GM23338 (cell line): ENCODE data around the gene CYP26C1. TPM values are rescaled to one million over a fixed set of nuclear protein-coding genes. Genes with fewer than 3 reads are reported as not detected.

Experiments used
- ATAC-seq: fragments of 200-7000 bp; cut with Tn5 transposase; 3 replicates; pipeline ENCODE4 v1.9.1; 2020
- DNase-seq: peaks from one replicate; pipeline ENCODE4 v3.0.0-alpha.2; 2015; ENCODE audit warnings: low spot score
- H2AFZ ChIP-seq: fragments of 200-600 bp; sonication (generic); 2 replicates; pipeline ENCODE4 v1.8.0; 2016; ENCODE audit warnings: antibody characterized with exemption, mild to moderate bottlenecking, moderate library complexity
- H3F3A ChIP-seq: fragments of 200-600 bp; sonication (generic); replicated peaks from 2 replicates; pipeline ENCODE4 v1.8.0; 2017; ENCODE audit warnings: antibody characterized with exemption, mixed run types, low read depth
- H3K27ac ChIP-seq: fragments of 200-600 bp; sonication (generic); 2 replicates; pipeline ENCODE4 v1.6.1; 2016; ENCODE audit warnings: low read depth
- H3K27me3 ChIP-seq: fragments of 200-600 bp; sonication (generic); 2 replicates; pipeline ENCODE4 v1.8.0; 2016; ENCODE audit warnings: mild to moderate bottlenecking, mixed run types, moderate library complexity; ENCODE audit not compliant: insufficient read depth
- H3K36me3 ChIP-seq: fragments of 200-600 bp; sonication (generic); 2 replicates; pipeline ENCODE4 v1.8.0; 2016; ENCODE audit warnings: mild to moderate bottlenecking; ENCODE audit not compliant: insufficient read depth
- H3K4me1 ChIP-seq: fragments of 200-600 bp; sonication (generic); 2 replicates; pipeline ENCODE4 v1.8.0; 2016; ENCODE audit warnings: mild to moderate bottlenecking, moderate library complexity; ENCODE audit not compliant: insufficient read depth
- H3K4me2 ChIP-seq: fragments of 200-600 bp; sonication (generic); 2 replicates; pipeline ENCODE4 v1.7.1; 2017; ENCODE audit warnings: mixed run types
- H3K4me3 ChIP-seq: fragments of 200-600 bp; sonication (generic); 2 replicates; pipeline ENCODE4 v1.6.1; 2016; ENCODE audit warnings: mixed run types
- H3K79me2 ChIP-seq: fragments of 200-600 bp; sonication (generic); replicated peaks from 2 replicates; pipeline ENCODE4 v1.8.0; 2017; ENCODE audit warnings: mild to moderate bottlenecking; ENCODE audit not compliant: insufficient read depth
- H3K9me2 ChIP-seq: fragments of 200-600 bp; sonication (generic); 2 replicates; pipeline ENCODE4 v1.8.0; 2017; ENCODE audit not compliant: insufficient read depth
- H4K20me1 ChIP-seq: fragments of 200-600 bp; sonication (generic); replicated peaks from 2 replicates; pipeline ENCODE4 v1.8.0; 2017; ENCODE audit warnings: mild to moderate bottlenecking; ENCODE audit not compliant: insufficient read depth
- H3K27ac Mint-ChIP-seq: 2 replicates; pipeline ENCODE4 v1.8.0; 2020; ENCODE audit warnings: inconsistent platforms, mild to moderate bottlenecking, moderate library complexity, mixed read lengths
- H3K27me3 Mint-ChIP-seq: 3 replicates; pipeline ENCODE4 v1.8.0; 2022; ENCODE audit warnings: low read depth, mild to moderate bottlenecking, moderate library complexity, mixed read lengths, inconsistent platforms; ENCODE audit not compliant: insufficient read depth, poor library complexity
- H3K36me3 Mint-ChIP-seq: 3 replicates; pipeline ENCODE4 v1.8.0; 2021; ENCODE audit warnings: low read depth, mild to moderate bottlenecking, inconsistent platforms, moderate library complexity, mixed read lengths
- H3K4me1 Mint-ChIP-seq: 3 replicates; pipeline ENCODE4 v1.8.0; 2020; ENCODE audit warnings: mild to moderate bottlenecking, inconsistent platforms, mixed read lengths
- H3K4me3 Mint-ChIP-seq: 3 replicates; pipeline ENCODE4 v1.8.0; 2021; ENCODE audit warnings: moderate library complexity, mild to moderate bottlenecking, inconsistent platforms, mixed read lengths
- H3K9me3 Mint-ChIP-seq: 3 replicates; pipeline ENCODE4 v1.8.0; 2020; ENCODE audit warnings: moderate library complexity, mild to moderate bottlenecking, inconsistent platforms, mixed read lengths
- EZH2phosphoT487 ChIP-seq: fragments of 200-600 bp; sonication (generic); IDR thresholded peaks from one replicate; pipeline ENCODE4 v1.8.1; 2018; ENCODE audit warnings: antibody characterized with exemption; ENCODE audit not compliant: unreplicated experiment
- NANOG ChIP-seq: IDR thresholded peaks from 2 replicates; pipeline ENCODE4 v1.6.1; 2016; ENCODE audit warnings: antibody characterized with exemption, borderline replicate concordance
- polyA plus RNA-seq: library from polyadenylated mRNA; unstranded; fragments of >200 nt; fragmentation: Nextera tagmentation; extraction: Ambion mirVana; gene quantifications from 2 replicates; pipeline ENCODE4 v1.2.1, GENCODE V29; 2016
- total RNA-seq: library from RNA; depleted of rRNA; stranded (reverse); fragments of >200 nt; shearing (Covaris generic); gene quantifications from 2 replicates; pipeline ENCODE4 v1.2.3, GENCODE V29; 2014
- TF ChIP-seq, protein P1 (sequence below): fragments of 250-450 bp; sonication (Bioruptor Pico); IDR thresholded peaks from 2 replicates; pipeline ENCODE4 v1.5.0; 2020; ENCODE audit warnings: mild to moderate bottlenecking, moderate library complexity
- TF ChIP-seq, protein P2 (sequence below): IDR thresholded peaks from 2 replicates; pipeline ENCODE4 v1.6.1; 2016; ENCODE audit warnings: antibody characterized with exemption

CYP26C1 gene
- total and polyA plus RNA-seq, 2 experiments from 2014 or later, result 0.24 TPM; not detected in 1

DNA sequence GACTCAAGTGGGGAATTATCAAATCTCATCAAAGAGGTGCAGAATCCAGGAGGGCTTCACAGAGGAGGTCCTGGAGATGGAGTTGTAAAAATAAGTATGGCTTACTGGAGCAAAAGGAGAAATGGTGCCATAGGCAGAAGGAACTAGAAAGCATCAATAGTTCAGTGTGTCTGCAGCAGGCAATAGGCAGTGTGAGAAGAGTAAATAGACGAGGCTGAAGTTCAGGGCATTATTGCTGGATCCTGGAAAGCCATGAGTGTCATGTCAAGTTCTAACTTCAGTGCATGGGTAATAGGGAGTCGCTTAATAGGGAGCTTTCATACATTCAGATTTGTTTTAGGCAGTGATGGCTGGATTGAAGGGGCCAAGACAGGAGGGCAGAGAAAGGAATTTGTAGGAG, 52.4 kb downstream of the CYP26C1 start:
- no peaks in the 10 kb centered on the region for H4K20me1 ChIP-seq
- ATAC-seq, result no peak
- no peaks in the 10 kb centered on the region for H3K9me2 ChIP-seq
- no peaks in the 10 kb centered on the region for H3K79me2 ChIP-seq
- no peak overlapping the region for H3K4me2 ChIP-seq
- no peak overlapping the region for H3K4me3 Mint-ChIP-seq
- no peak for DNase-seq
- peaks cover 2% of the 10 kb centered on the region; the same call in 1 of the 3 replicates for H3K9me3 Mint-ChIP-seq
- H3K27ac Mint-ChIP-seq, result no peak overlapping the region
- 0 out of 2 replicates have a peak, but pooled peaks cover 2% of the 10 kb centered on the region for H3F3A ChIP-seq
- peaks cover 9% of the 10 kb centered on the region for H3K27me3 Mint-ChIP-seq
- no peaks in the 10 kb centered on the region for H3K4me1 ChIP-seq
- H3K27ac ChIP-seq, result no peak overlapping the region
- TF ChIP-seq, protein P1, sequence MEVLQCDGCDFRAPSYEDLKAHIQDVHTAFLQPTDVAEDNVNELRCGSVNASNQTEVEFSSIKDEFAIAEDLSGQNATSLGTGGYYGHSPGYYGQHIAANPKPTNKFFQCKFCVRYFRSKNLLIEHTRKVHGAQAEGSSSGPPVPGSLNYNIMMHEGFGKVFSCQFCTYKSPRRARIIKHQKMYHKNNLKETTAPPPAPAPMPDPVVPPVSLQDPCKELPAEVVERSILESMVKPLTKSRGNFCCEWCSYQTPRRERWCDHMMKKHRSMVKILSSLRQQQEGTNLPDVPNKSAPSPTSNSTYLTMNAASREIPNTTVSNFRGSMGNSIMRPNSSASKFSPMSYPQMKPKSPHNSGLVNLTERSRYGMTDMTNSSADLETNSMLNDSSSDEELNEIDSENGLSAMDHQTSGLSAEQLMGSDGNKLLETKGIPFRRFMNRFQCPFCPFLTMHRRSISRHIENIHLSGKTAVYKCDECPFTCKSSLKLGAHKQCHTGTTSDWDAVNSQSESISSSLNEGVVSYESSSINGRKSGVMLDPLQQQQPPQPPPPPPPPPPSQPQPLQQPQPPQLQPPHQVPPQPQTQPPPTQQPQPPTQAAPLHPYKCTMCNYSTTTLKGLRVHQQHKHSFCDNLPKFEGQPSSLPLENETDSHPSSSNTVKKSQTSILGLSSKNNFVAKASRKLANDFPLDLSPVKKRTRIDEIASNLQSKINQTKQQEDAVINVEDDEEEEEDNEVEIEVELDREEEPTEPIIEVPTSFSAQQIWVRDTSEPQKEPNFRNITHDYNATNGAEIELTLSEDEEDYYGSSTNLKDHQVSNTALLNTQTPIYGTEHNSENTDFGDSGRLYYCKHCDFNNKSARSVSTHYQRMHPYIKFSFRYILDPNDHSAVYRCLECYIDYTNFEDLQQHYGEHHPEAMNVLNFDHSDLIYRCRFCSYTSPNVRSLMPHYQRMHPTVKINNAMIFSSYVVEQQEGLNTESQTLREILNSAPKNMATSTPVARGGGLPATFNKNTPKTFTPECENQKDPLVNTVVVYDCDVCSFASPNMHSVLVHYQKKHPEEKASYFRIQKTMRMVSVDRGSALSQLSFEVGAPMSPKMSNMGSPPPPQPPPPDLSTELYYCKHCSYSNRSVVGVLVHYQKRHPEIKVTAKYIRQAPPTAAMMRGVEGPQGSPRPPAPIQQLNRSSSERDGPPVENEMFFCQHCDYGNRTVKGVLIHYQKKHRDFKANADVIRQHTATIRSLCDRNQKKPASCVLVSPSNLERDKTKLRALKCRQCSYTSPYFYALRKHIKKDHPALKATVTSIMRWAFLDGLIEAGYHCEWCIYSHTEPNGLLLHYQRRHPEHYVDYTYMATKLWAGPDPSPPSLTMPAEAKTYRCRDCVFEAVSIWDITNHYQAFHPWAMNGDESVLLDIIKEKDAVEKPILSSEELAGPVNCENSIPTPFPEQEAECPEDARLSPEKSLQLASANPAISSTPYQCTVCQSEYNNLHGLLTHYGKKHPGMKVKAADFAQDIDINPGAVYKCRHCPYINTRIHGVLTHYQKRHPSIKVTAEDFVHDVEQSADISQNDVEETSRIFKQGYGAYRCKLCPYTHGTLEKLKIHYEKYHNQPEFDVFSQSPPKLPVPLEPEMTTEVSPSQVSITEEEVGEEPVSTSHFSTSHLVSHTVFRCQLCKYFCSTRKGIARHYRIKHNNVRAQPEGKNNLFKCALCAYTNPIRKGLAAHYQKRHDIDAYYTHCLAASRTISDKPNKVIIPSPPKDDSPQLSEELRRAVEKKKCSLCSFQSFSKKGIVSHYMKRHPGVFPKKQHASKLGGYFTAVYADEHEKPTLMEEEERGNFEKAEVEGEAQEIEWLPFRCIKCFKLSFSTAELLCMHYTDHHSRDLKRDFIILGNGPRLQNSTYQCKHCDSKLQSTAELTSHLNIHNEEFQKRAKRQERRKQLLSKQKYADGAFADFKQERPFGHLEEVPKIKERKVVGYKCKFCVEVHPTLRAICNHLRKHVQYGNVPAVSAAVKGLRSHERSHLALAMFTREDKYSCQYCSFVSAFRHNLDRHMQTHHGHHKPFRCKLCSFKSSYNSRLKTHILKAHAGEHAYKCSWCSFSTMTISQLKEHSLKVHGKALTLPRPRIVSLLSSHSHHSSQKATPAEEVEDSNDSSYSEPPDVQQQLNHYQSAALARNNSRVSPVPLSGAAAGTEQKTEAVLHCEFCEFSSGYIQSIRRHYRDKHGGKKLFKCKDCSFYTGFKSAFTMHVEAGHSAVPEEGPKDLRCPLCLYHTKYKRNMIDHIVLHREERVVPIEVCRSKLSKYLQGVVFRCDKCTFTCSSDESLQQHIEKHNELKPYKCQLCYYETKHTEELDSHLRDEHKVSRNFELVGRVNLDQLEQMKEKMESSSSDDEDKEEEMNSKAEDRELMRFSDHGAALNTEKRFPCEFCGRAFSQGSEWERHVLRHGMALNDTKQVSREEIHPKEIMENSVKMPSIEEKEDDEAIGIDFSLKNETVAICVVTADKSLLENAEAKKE (CRISPR knock-in tag), result no peak
- TF ChIP-seq EZH2phosphoT487, result no peak
- TF ChIP-seq, protein P2, sequence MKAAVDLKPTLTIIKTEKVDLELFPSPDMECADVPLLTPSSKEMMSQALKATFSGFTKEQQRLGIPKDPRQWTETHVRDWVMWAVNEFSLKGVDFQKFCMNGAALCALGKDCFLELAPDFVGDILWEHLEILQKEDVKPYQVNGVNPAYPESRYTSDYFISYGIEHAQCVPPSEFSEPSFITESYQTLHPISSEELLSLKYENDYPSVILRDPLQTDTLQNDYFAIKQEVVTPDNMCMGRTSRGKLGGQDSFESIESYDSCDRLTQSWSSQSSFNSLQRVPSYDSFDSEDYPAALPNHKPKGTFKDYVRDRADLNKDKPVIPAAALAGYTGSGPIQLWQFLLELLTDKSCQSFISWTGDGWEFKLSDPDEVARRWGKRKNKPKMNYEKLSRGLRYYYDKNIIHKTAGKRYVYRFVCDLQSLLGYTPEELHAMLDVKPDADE, result no peak
- no peak for TF ChIP-seq NANOG
- peaks cover 4% of the 10 kb centered on the region; the same call in 2 of the 3 replicates for H3K36me3 Mint-ChIP-seq
- no peak overlapping the region for H3K4me3 ChIP-seq
- no peak overlapping the region for H2AFZ ChIP-seq
- peaks cover 13% of the 10 kb centered on the region for H3K4me1 Mint-ChIP-seq
- no peaks in the 10 kb centered on the region for H3K27me3 ChIP-seq
- no peaks in the 10 kb centered on the region; the same call in 1 of the 2 replicates for H3K36me3 ChIP-seq
